GM12878 (cell line): ENCODE results near the gene SRGAP1. TPM values are rescaled to one million over a fixed set of nuclear protein-coding genes. Genes with fewer than 3 reads are reported as not detected.

Experiments
- ATAC-seq: fragments of 200-7000 bp; cut with Tn5 transposase; 3 replicates; pipeline ENCODE4 v1.9.1; 2020; ENCODE audit warnings: mild to moderate bottlenecking, moderate library complexity
- BruUV-seq: library from RNA; stranded (reverse); fragments of 400-500 nt; replicated peaks from 2 replicates; lab custom pipeline; 2021; lab: Mats Ljungman, UMichigan
- CTCF ChIA-PET: fragments of 300-600 bp; sonication (Branson Sonifier 250); formaldehyde crosslinking; extraction: SDS; loops from one replicate; lab custom pipeline; 2021; ENCODE audit warnings: inconsistent platforms; lab: Yijun Ruan, JAX
- POLR2A ChIA-PET: fragments of 350-600 bp; formaldehyde crosslinking; extraction: SDS; loops from one replicate; lab custom pipeline; 2021; ENCODE audit warnings: inconsistent platforms; lab: Charles Lee
- RAD21 ChIA-PET: fragments of 300-600 bp; sonication (Branson Sonifier 250); formaldehyde crosslinking; loops from one replicate; lab custom pipeline; 2023; ENCODE audit warnings: antibody characterized with exemption; ENCODE audit not compliant: unreplicated experiment; lab: Charles Lee
- SMC1A ChIA-PET: fragments of 300-600 bp; sonication (Branson Sonifier 250); formaldehyde crosslinking; loops from one replicate; lab custom pipeline; 2023; ENCODE audit not compliant: unreplicated experiment, uncharacterized antibody; lab: Charles Lee
- DNase-seq: peaks from one replicate; pipeline ENCODE4 v3.0.0-alpha.2; 2011; ENCODE audit warnings: low read depth, low spot score
- FAIRE-seq: peaks from 3 replicates; lab custom pipeline; 2011; peaks lifted over from hg19 to GRCh38; lab: Jason Lieb, UNC
- H2AFZ ChIP-seq: 2 replicates; pipeline ENCODE4 v1.6.0; 2011; ENCODE audit warnings: low read depth, low read length, control low read depth; ENCODE audit not compliant: control insufficient read depth
- H3K27ac ChIP-seq: 2 replicates; pipeline ENCODE4 v1.5.1; 2011; ENCODE audit warnings: control low read depth; ENCODE audit not compliant: control insufficient read depth, insufficient read depth
- H3K27me3 ChIP-seq, 2 experiments: replicated peaks in 1 of 2; 2 replicates each; pipeline versions ENCODE4 v1.6.0 to v1.6.1; 2011; ENCODE audit warnings: low read length in 1 of 2; ENCODE audit not compliant: control insufficient read depth in 2 of 2, insufficient read depth in 2 of 2
- H3K36me3 ChIP-seq, 2 experiments: 2 replicates each; pipeline ENCODE4 v1.5.1; 2011; ENCODE audit warnings: low read length in 1 of 2; ENCODE audit not compliant: control insufficient read depth in 2 of 2, insufficient read depth in 2 of 2
- H3K4me1 ChIP-seq: 2 replicates; pipeline ENCODE4 v1.6.1; 2011; ENCODE audit warnings: mild to moderate bottlenecking, low read length, moderate library complexity, mixed read lengths; ENCODE audit not compliant: control insufficient read depth, insufficient read depth
- H3K4me2 ChIP-seq: 2 replicates; pipeline ENCODE4 v1.6.0; 2011; ENCODE audit warnings: control low read depth; ENCODE audit not compliant: control insufficient read depth, insufficient read depth
- H3K4me3 ChIP-seq: fragments of 200-600 bp; sonication (generic); 2 replicates; pipeline ENCODE4 v1.5.1; 2016
- H3K79me2 ChIP-seq: 2 replicates; pipeline ENCODE4 v1.6.0; 2011; ENCODE audit warnings: low read length; ENCODE audit not compliant: control insufficient read depth, insufficient read depth
- H3K9ac ChIP-seq: 2 replicates; pipeline ENCODE4 v1.8.0; 2011; ENCODE audit warnings: low read length, control low read depth, mixed read lengths; ENCODE audit not compliant: control insufficient read depth, insufficient read depth
- H3K9me3 ChIP-seq: replicated peaks from 3 replicates; pipeline ENCODE4 v1.5.1; 2011; ENCODE audit warnings: mild to moderate bottlenecking, low read length; ENCODE audit not compliant: control insufficient read depth, insufficient read depth
- H4K20me1 ChIP-seq: 2 replicates; pipeline ENCODE4 v1.6.0; 2011; ENCODE audit not compliant: control insufficient read depth, insufficient read depth
- EZH2 ChIP-seq: IDR thresholded peaks from 2 replicates; pipeline ENCODE4 v1.6.1; 2012; ENCODE audit warnings: low read depth, mild to moderate bottlenecking, control low read depth, inconsistent platforms, low read length, borderline replicate concordance; ENCODE audit not compliant: control insufficient read depth
- FOXK2 ChIP-seq: fragments of 450-650 bp; IDR thresholded peaks from 2 replicates; pipeline ENCODE4 v1.6.1; 2017; ENCODE audit warnings: mild to moderate bottlenecking, moderate library complexity
- RAD21 ChIP-seq: IDR thresholded peaks from 2 replicates; pipeline ENCODE4 v1.6.1; 2011; ENCODE audit warnings: mild to moderate bottlenecking, low read depth, low read length, moderate library complexity; ENCODE audit not compliant: insufficient read depth
- SMARCA5 ChIP-seq: fragments of 450-650 bp; IDR thresholded peaks from 2 replicates; pipeline ENCODE4 v1.6.1; 2017; ENCODE audit warnings: mild to moderate bottlenecking
- TAF1 ChIP-seq: IDR thresholded peaks from 2 replicates; pipeline ENCODE4 v1.6.1; 2011; ENCODE audit warnings: mild to moderate bottlenecking, low read depth, low read length, borderline replicate concordance
- ZNF217 ChIP-seq: fragments of 450-650 bp; IDR thresholded peaks from 2 replicates; pipeline ENCODE4 v1.6.1; 2017; ENCODE audit warnings: antibody characterized with exemption, mild to moderate bottlenecking
- WGBS: methylation state at CpG from one replicate; pipeline ENCODE4 v1.1.6; 2016; ENCODE audit warnings: low lambda C conversion rate; ENCODE audit not compliant: insufficient replicate concordance, insufficient coverage; ENCODE audit errors: missing lambda C conversion rate; 5-methylcytosine and 5-hydroxymethylcytosine counted together
- in situ Hi-C: fragments of 300-500 bp; cut with MboI; formaldehyde crosslinking; loops from 9 replicates; pipeline ENCODE4 v1.14.3; 2018; ENCODE audit warnings: mixed read lengths
- intact Hi-C: fragments of 100-400 bp; cut with micrococcal nuclease; formaldehyde crosslinking; loops from one replicate; pipeline ENCODE4 v1.14.2; 2022; ENCODE audit not compliant: unreplicated experiment
- polyA plus RNA-seq, 11 experiments: library from polyadenylated mRNA; depleted of rRNA in 4 of 11; unstranded in 6 of 11; stranded (reverse) in 5 of 11; fragments of >200 nt; fragmentation: Nextera tagmentation in 4 of 11; fragmentation: Illumina TruSeq in 1 of 11; extraction: Ambion mirVana in 4 of 11; extraction: Trizol in 1 of 11; gene quantifications; 1 replicate in 1 of 11; 2 replicates in 10 of 11; pipeline versions ENCODE4 v1.2.1 to v1.2.3, GENCODE V29; 2011 to 2016; ENCODE audit warnings: inconsistent platforms in 2 of 11, missing spikeins in 2 of 11, low read depth in 1 of 11
- total RNA-seq, 4 experiments: library from RNA; depleted of rRNA in 3 of 4; stranded (reverse); fragments of >200 nt in 3 of 4; fragmentation: Illumina TruSeq in 1 of 4; extraction: Trizol in 1 of 4; gene quantifications; 2 replicates each; pipeline versions ENCODE4 v1.2.1 to v1.2.3, GENCODE V29; 2013 to 2021
- TF ChIP-seq, protein P1 (sequence below): fragments of 450-650 bp; formaldehyde crosslinking; IDR thresholded peaks from 2 replicates; pipeline ENCODE4 v1.4.0; 2020; ENCODE audit warnings: mild to moderate bottlenecking, moderate library complexity
- TF ChIP-seq, protein P2 (sequence below): fragments of 450-650 bp; formaldehyde crosslinking; IDR thresholded peaks from 2 replicates; pipeline ENCODE4 v1.4.0; 2022; ENCODE audit warnings: mild to moderate bottlenecking, moderate library complexity
- TF ChIP-seq, protein P3 (sequence below): fragments of 450-650 bp; IDR thresholded peaks from 2 replicates; pipeline ENCODE4 v1.6.1; 2017; ENCODE audit warnings: borderline replicate concordance
- TF ChIP-seq, protein P4 (sequence below): IDR thresholded peaks from 2 replicates; pipeline ENCODE4 v1.6.1; 2011; ENCODE audit warnings: mild to moderate bottlenecking, low read depth, low read length, moderate library complexity; ENCODE audit not compliant: insufficient replicate concordance

SRGAP1 gene
- total and polyA plus RNA-seq, 10 of the 15 experiments (the other 5 are each of a cell fraction or from before 2014, with no cell fraction given): 0.16 to 0.85 (median 0.46) TPM

DNA sequence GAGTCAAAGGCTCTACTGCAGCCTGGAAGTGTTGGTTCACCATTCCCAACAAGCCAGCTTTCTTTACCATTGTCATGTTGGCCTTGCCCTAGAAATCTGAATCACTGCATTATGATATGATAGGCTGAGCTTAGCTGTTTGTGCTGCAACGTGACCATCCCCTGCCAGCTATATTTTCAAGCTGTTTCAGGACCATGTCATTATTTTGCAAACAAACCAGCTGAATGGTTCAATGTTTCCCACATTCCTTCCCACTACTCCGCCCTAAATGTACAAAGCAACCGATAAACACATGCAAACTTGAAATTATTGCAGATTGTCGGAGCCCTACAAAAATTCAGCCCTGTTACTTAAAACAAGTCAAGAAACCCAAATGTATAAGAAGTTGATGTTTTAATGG lies 241.5 kb downstream of the SRGAP1 start:
- Histone ChIP-seq H3K4me2 (no peak overlapping the region), H3K9me3 (no peaks in the 10 kb centered on the region), H3K9ac (no peak overlapping the region), H4K20me1 (no peaks in the 10 kb centered on the region), H3K27ac (no peak overlapping the region), H3K27me3 (no peaks in the 10 kb centered on the region), H3K79me2 (no peaks in the 10 kb centered on the region), H2AFZ (no peak overlapping the region), H3K4me1 (no peaks in the 10 kb centered on the region), H3K36me3 (no peaks in the 10 kb centered on the region), H3K4me3 (no peak overlapping the region)
- ChIA-PET POLR2A (no interaction called here), CTCF (interaction anchor here (0.8 kb wide), 1 partner anchor 38 kb away, joined by 4 read pairs; no protein-coding TSS in a partner anchor), RAD21 (no interaction called here), SMC1A (interaction anchor here (2.6 kb wide), 1 partner anchor 13 kb away, joined by 6 read pairs; no protein-coding TSS in a partner anchor)
- in situ Hi-C loops (no loop called here), intact Hi-C loops (no loop called here)
- BruUV-seq: no TSS peak
- DNase-seq (no peak), ATAC-seq (no peak), FAIRE-seq (no peak)
- WGBS: 59% methylated on average over 4 of the region's 4 CpGs
- TF ChIP-seq, protein P1, sequence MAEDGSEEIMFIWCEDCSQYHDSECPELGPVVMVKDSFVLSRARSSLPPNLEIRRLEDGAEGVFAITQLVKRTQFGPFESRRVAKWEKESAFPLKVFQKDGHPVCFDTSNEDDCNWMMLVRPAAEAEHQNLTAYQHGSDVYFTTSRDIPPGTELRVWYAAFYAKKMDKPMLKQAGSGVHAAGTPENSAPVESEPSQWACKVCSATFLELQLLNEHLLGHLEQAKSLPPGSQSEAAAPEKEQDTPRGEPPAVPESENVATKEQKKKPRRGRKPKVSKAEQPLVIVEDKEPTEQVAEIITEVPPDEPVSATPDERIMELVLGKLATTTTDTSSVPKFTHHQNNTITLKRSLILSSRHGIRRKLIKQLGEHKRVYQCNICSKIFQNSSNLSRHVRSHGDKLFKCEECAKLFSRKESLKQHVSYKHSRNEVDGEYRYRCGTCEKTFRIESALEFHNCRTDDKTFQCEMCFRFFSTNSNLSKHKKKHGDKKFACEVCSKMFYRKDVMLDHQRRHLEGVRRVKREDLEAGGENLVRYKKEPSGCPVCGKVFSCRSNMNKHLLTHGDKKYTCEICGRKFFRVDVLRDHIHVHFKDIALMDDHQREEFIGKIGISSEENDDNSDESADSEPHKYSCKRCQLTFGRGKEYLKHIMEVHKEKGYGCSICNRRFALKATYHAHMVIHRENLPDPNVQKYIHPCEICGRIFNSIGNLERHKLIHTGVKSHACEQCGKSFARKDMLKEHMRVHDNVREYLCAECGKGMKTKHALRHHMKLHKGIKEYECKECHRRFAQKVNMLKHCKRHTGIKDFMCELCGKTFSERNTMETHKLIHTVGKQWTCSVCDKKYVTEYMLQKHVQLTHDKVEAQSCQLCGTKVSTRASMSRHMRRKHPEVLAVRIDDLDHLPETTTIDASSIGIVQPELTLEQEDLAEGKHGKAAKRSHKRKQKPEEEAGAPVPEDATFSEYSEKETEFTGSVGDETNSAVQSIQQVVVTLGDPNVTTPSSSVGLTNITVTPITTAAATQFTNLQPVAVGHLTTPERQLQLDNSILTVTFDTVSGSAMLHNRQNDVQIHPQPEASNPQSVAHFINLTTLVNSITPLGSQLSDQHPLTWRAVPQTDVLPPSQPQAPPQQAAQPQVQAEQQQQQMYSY (CRISPR knock-in tag): no peak
- TF ChIP-seq ZNF217 (no peak), TAF1 (no peak), RAD21 (no peak), FOXK2 (no peak), EZH2 (no peak), SMARCA5 (no peak)
- TF ChIP-seq, protein P2, sequence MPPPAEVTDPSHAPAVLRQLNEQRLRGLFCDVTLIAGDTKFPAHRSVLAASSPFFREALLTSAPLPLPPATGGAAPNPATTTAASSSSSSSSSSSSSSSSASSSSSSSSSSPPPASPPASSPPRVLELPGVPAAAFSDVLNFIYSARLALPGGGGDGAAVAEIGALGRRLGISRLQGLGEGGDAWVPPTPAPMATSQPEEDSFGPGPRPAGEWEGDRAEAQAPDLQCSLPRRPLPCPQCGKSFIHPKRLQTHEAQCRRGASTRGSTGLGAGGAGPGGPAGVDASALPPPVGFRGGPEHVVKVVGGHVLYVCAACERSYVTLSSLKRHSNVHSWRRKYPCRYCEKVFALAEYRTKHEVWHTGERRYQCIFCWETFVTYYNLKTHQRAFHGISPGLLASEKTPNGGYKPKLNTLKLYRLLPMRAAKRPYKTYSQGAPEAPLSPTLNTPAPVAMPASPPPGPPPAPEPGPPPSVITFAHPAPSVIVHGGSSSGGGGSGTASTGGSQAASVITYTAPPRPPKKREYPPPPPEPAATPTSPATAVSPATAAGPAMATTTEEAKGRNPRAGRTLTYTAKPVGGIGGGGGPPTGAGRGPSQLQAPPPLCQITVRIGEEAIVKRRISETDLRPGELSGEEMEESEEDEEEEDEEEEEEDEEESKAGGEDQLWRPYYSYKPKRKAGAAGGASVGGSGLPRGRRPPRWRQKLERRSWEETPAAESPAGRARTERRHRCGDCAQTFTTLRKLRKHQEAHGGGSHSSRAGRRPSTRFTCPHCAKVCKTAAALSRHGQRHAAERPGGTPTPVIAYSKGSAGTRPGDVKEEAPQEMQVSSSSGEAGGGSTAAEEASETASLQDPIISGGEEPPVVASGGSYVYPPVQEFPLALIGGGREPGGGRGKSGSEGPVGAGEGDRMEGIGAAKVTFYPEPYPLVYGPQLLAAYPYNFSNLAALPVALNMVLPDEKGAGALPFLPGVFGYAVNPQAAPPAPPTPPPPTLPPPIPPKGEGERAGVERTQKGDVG (CRISPR knock-in tag): no peak
- TF ChIP-seq, protein P3, sequence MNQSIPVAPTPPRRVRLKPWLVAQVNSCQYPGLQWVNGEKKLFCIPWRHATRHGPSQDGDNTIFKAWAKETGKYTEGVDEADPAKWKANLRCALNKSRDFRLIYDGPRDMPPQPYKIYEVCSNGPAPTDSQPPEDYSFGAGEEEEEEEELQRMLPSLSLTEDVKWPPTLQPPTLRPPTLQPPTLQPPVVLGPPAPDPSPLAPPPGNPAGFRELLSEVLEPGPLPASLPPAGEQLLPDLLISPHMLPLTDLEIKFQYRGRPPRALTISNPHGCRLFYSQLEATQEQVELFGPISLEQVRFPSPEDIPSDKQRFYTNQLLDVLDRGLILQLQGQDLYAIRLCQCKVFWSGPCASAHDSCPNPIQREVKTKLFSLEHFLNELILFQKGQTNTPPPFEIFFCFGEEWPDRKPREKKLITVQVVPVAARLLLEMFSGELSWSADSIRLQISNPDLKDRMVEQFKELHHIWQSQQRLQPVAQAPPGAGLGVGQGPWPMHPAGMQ: no peak
- TF ChIP-seq, protein P4, sequence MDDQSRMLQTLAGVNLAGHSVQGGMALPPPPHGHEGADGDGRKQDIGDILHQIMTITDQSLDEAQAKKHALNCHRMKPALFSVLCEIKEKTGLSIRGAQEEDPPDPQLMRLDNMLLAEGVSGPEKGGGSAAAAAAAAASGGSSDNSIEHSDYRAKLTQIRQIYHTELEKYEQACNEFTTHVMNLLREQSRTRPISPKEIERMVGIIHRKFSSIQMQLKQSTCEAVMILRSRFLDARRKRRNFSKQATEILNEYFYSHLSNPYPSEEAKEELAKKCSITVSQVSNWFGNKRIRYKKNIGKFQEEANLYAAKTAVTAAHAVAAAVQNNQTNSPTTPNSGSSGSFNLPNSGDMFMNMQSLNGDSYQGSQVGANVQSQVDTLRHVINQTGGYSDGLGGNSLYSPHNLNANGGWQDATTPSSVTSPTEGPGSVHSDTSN: no peak
- TF ChIP-seq, all 136 proteins: peak for 0
